ENCODE results near the gene TMEM150A.

DNA sequence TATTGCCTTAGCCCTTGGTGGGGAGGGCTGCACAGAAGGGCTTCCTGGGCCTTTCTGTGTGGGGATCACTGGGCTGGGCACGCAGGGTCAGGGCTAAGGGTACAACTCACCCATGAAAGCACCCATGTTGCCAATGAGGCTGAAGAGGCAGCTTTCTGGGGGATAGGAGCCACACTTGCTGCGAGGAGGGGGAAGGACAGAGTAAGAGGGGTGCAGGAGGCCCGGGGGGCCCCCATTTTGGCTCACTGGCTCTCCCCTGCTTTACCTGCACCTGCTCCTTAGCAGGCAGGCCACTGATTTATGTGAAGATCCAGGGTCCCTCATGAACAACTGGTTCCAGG, 2.3 kb downstream of the TMEM150A start:
- TF ChIP-seq, protein P1, sequence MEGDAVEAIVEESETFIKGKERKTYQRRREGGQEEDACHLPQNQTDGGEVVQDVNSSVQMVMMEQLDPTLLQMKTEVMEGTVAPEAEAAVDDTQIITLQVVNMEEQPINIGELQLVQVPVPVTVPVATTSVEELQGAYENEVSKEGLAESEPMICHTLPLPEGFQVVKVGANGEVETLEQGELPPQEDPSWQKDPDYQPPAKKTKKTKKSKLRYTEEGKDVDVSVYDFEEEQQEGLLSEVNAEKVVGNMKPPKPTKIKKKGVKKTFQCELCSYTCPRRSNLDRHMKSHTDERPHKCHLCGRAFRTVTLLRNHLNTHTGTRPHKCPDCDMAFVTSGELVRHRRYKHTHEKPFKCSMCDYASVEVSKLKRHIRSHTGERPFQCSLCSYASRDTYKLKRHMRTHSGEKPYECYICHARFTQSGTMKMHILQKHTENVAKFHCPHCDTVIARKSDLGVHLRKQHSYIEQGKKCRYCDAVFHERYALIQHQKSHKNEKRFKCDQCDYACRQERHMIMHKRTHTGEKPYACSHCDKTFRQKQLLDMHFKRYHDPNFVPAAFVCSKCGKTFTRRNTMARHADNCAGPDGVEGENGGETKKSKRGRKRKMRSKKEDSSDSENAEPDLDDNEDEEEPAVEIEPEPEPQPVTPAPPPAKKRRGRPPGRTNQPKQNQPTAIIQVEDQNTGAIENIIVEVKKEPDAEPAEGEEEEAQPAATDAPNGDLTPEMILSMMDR (IDR thresholded peaks at IDR 0.05), result no peak
- TF ChIP-seq EP300 (IDR thresholded peaks at IDR 0.05; ENCODE audit: low read depth) (no peak), POLR2AphosphoS5 (IDR thresholded peaks at IDR 0.05) (no peak)

All from transverse colon (tissue), 4 donors.